DND-41 (cell line): ENCODE results near the gene STAT6.

Source experiments
- EZH2 ChIP-seq: IDR thresholded peaks from 3 replicates; pipeline ENCODE4 v1.6.1; 2012; ENCODE audit warnings: borderline replicate concordance, low read depth, mild to moderate bottlenecking, moderate library complexity, low read length, inconsistent platforms; ENCODE audit not compliant: severe bottlenecking
- TF ChIP-seq, protein P1 (sequence below): IDR thresholded peaks from 2 replicates; pipeline ENCODE4 v1.5.1; 2012; ENCODE audit warnings: borderline replicate concordance, low read length, moderate library complexity, mild to moderate bottlenecking; ENCODE audit not compliant: poor library complexity, severe bottlenecking; ENCODE audit errors: extremely low read depth

- TF ChIP-seq, protein P1, sequence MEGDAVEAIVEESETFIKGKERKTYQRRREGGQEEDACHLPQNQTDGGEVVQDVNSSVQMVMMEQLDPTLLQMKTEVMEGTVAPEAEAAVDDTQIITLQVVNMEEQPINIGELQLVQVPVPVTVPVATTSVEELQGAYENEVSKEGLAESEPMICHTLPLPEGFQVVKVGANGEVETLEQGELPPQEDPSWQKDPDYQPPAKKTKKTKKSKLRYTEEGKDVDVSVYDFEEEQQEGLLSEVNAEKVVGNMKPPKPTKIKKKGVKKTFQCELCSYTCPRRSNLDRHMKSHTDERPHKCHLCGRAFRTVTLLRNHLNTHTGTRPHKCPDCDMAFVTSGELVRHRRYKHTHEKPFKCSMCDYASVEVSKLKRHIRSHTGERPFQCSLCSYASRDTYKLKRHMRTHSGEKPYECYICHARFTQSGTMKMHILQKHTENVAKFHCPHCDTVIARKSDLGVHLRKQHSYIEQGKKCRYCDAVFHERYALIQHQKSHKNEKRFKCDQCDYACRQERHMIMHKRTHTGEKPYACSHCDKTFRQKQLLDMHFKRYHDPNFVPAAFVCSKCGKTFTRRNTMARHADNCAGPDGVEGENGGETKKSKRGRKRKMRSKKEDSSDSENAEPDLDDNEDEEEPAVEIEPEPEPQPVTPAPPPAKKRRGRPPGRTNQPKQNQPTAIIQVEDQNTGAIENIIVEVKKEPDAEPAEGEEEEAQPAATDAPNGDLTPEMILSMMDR, result no peak
- no peak for TF ChIP-seq EZH2
These were observed 6.0 kb downstream of the STAT6 start for GRCh38 chr12:57105011-57105753.
